ENCODE data around the gene GNB2.
"Not testable (repeated sequence)": the region's sequence is repeated elsewhere in the genome, so short reads cannot be mapped to it uniquely, and the experiment has no call there.

The GNB2 gene

GRCh38 chr7:100642534-100642907 lies 31.0 kb upstream of the GNB2 start:
- TF ChIP-seq CTCF (conservative IDR thresholded peaks at IDR 0.05; ENCODE audit: low read depth, low read length) = 0 out of 2 replicates have a peak, but pooled peaks have one; percentile 16
- H3K4me1 ChIP-seq (ENCODE audit: low read depth, poor library complexity, severe bottlenecking) = no peaks in the 10 kb centered on the region
- no peaks in the 10 kb centered on the region for H3K79me2 ChIP-seq (ENCODE audit: insufficient read depth, low read depth)
- no peak overlapping the region for H2AFZ ChIP-seq (ENCODE audit: low read depth)
- H3K4me2 ChIP-seq = no peak overlapping the region
- H3K27ac ChIP-seq = no peak overlapping the region
- H3K36me3 ChIP-seq (ENCODE audit: insufficient read depth) = no peaks in the 10 kb centered on the region
- peaks cover 73% of the 10 kb centered on the region for H3K27me3 ChIP-seq (ENCODE audit: insufficient read depth, low read depth)
- H4K20me1 ChIP-seq (ENCODE audit: insufficient read depth) = no peaks in the 10 kb centered on the region
- no peak overlapping the region for H3K4me3 ChIP-seq (IDR thresholded peaks at IDR 0.05; ENCODE audit: insufficient read depth, low read depth, low read length)
- no peak overlapping the region for H3K9ac ChIP-seq

- H3K79me2 ChIP-seq (ENCODE audit: insufficient read depth, low read depth) = no peaks in the 10 kb centered on the region
- TF ChIP-seq CTCF (conservative IDR thresholded peaks at IDR 0.05; ENCODE audit: low read depth, low read length) = no peak
- H4K20me1 ChIP-seq (ENCODE audit: insufficient read depth) = no peaks in the 10 kb centered on the region
- H3K27ac ChIP-seq = no peak overlapping the region
- H3K9ac ChIP-seq = no peak overlapping the region
- no peak overlapping the region for H2AFZ ChIP-seq (ENCODE audit: low read depth)
- peaks cover 91% of the 10 kb centered on the region for H3K27me3 ChIP-seq (ENCODE audit: insufficient read depth, low read depth)
- H3K36me3 ChIP-seq (ENCODE audit: insufficient read depth) = no peaks in the 10 kb centered on the region
- H3K4me3 ChIP-seq (IDR thresholded peaks at IDR 0.05; ENCODE audit: insufficient read depth, low read depth, low read length) = no peak overlapping the region
- no peak overlapping the region for H3K4me2 ChIP-seq
- H3K4me1 ChIP-seq (ENCODE audit: low read depth, poor library complexity, severe bottlenecking) = no peaks in the 10 kb centered on the region
These were observed 23.5 kb upstream of the GNB2 start for GRCh38 chr7:100649826-100650565.

GRCh38 chr7:100654908-100655831 lies 18.4 kb upstream of the GNB2 start:
- Histone ChIP-seq H3K4me2 (no peak overlapping the region), H3K9ac (no peak overlapping the region), H3K27ac (no peak overlapping the region), H3K36me3 (ENCODE audit: insufficient read depth) (no peaks in the 10 kb centered on the region), H3K79me2 (ENCODE audit: insufficient read depth, low read depth) (no peaks in the 10 kb centered on the region), H2AFZ (ENCODE audit: low read depth) (no peak overlapping the region), H4K20me1 (ENCODE audit: insufficient read depth) (no peaks in the 10 kb centered on the region), H3K4me3 (IDR thresholded peaks at IDR 0.05; ENCODE audit: insufficient read depth, low read depth, low read length) (no peak overlapping the region), H3K4me1 (ENCODE audit: low read depth, poor library complexity, severe bottlenecking) (no peaks in the 10 kb centered on the region), H3K27me3 (ENCODE audit: insufficient read depth, low read depth) (peaks cover 87% of the 10 kb centered on the region; the same call in 1 of the 2 replicates)
- TF ChIP-seq CTCF (conservative IDR thresholded peaks at IDR 0.05; ENCODE audit: low read depth, low read length) = no peak

- Histone ChIP-seq H3K4me1 (ENCODE audit: low read depth, poor library complexity, severe bottlenecking) (no peaks in the 10 kb centered on the region), H3K4me3 (IDR thresholded peaks at IDR 0.05; ENCODE audit: insufficient read depth, low read depth, low read length) (no peak within 1 kb of the TSS), H3K79me2 (ENCODE audit: insufficient read depth, low read depth) (no peaks in the 10 kb centered on the region), H3K27me3 (ENCODE audit: insufficient read depth, low read depth) (peaks cover 86% of the 10 kb centered on the region; the same call in 1 of the 2 replicates), H3K4me2 (no peak within 1 kb of the TSS), H3K36me3 (ENCODE audit: insufficient read depth) (no peaks in the 10 kb centered on the region), H3K27ac (no peak within 1 kb of the TSS), H2AFZ (ENCODE audit: low read depth) (no peak within 1 kb of the TSS), H3K9ac (no peak within 1 kb of the TSS), H4K20me1 (ENCODE audit: insufficient read depth) (no peaks in the 10 kb centered on the region)
- TF ChIP-seq CTCF (conservative IDR thresholded peaks at IDR 0.05; ENCODE audit: low read depth, low read length) = no peak
These were observed 17.4 kb upstream of the GNB2 start, which contains the start of gene ACTL6B for GRCh38 chr7:100655908-100656674. Gene ACTL6B (minus strand): TSS chr7:100656448. CDS start chr7:100656354, 94 bp downstream.

GRCh38 chr7:100662194-100662776 lies 11.3 kb upstream of the GNB2 start:
- peaks cover 79% of the 10 kb centered on the region for H3K27me3 ChIP-seq (ENCODE audit: insufficient read depth, low read depth)
- H3K79me2 ChIP-seq (ENCODE audit: insufficient read depth, low read depth); H3K9ac ChIP-seq; H3K27ac ChIP-seq; H3K4me2 ChIP-seq; H3K36me3 ChIP-seq (ENCODE audit: insufficient read depth); H3K4me1 ChIP-seq (ENCODE audit: low read depth, poor library complexity, severe bottlenecking); H4K20me1 ChIP-seq (ENCODE audit: insufficient read depth); H2AFZ ChIP-seq (ENCODE audit: low read depth); H3K4me3 ChIP-seq (IDR thresholded peaks at IDR 0.05; ENCODE audit: insufficient read depth, low read depth, low read length): not testable (repeated sequence)

All from KMS-11 (cell line).